GM12878 (cell line): ENCODE measurements around the gene ADORA2B. TPM values are rescaled to one million over a fixed set of nuclear protein-coding genes. Genes with fewer than 3 reads are reported as not detected.

Experiments
- ATAC-seq: fragments of 200-7000 bp; cut with Tn5 transposase; 3 replicates; pipeline ENCODE4 v1.9.1; 2020; ENCODE audit warnings: mild to moderate bottlenecking, moderate library complexity
- BruUV-seq: library from RNA; stranded (reverse); fragments of 400-500 nt; replicated peaks from 2 replicates; lab custom pipeline; 2021; lab: Mats Ljungman, UMichigan
- CTCF ChIA-PET: fragments of 300-600 bp; sonication (Branson Sonifier 250); formaldehyde crosslinking; extraction: SDS; loops from one replicate; lab custom pipeline; 2021; ENCODE audit warnings: inconsistent platforms; lab: Yijun Ruan, JAX
- POLR2A ChIA-PET: fragments of 350-600 bp; formaldehyde crosslinking; extraction: SDS; loops from one replicate; lab custom pipeline; 2021; ENCODE audit warnings: inconsistent platforms; lab: Charles Lee
- RAD21 ChIA-PET: fragments of 300-600 bp; sonication (Branson Sonifier 250); formaldehyde crosslinking; loops from one replicate; lab custom pipeline; 2023; ENCODE audit warnings: antibody characterized with exemption; ENCODE audit not compliant: unreplicated experiment; lab: Charles Lee
- SMC1A ChIA-PET: fragments of 300-600 bp; sonication (Branson Sonifier 250); formaldehyde crosslinking; loops from one replicate; lab custom pipeline; 2023; ENCODE audit not compliant: unreplicated experiment, uncharacterized antibody; lab: Charles Lee
- DNase-seq: peaks from one replicate; pipeline ENCODE4 v3.0.0-alpha.2; 2011; ENCODE audit warnings: low read depth, low spot score
- FAIRE-seq: peaks from 3 replicates; lab custom pipeline; 2011; peaks lifted over from hg19 to GRCh38; lab: Jason Lieb, UNC
- H2AFZ ChIP-seq: 2 replicates; pipeline ENCODE4 v1.6.0; 2011; ENCODE audit warnings: low read depth, low read length, control low read depth; ENCODE audit not compliant: control insufficient read depth
- H3K27ac ChIP-seq: 2 replicates; pipeline ENCODE4 v1.5.1; 2011; ENCODE audit warnings: control low read depth; ENCODE audit not compliant: control insufficient read depth, insufficient read depth
- H3K27me3 ChIP-seq, 2 experiments: replicated peaks in 1 of 2; 2 replicates each; pipeline versions ENCODE4 v1.6.0 to v1.6.1; 2011; ENCODE audit warnings: low read length in 1 of 2; ENCODE audit not compliant: control insufficient read depth in 2 of 2, insufficient read depth in 2 of 2
- H3K36me3 ChIP-seq, 2 experiments: 2 replicates each; pipeline ENCODE4 v1.5.1; 2011; ENCODE audit warnings: low read length in 1 of 2; ENCODE audit not compliant: control insufficient read depth in 2 of 2, insufficient read depth in 2 of 2
- H3K4me1 ChIP-seq: 2 replicates; pipeline ENCODE4 v1.6.1; 2011; ENCODE audit warnings: mild to moderate bottlenecking, low read length, moderate library complexity, mixed read lengths; ENCODE audit not compliant: control insufficient read depth, insufficient read depth
- H3K4me2 ChIP-seq: 2 replicates; pipeline ENCODE4 v1.6.0; 2011; ENCODE audit warnings: control low read depth; ENCODE audit not compliant: control insufficient read depth, insufficient read depth
- H3K4me3 ChIP-seq: fragments of 200-600 bp; sonication (generic); 2 replicates; pipeline ENCODE4 v1.5.1; 2016
- H3K79me2 ChIP-seq: 2 replicates; pipeline ENCODE4 v1.6.0; 2011; ENCODE audit warnings: low read length; ENCODE audit not compliant: control insufficient read depth, insufficient read depth
- H3K9ac ChIP-seq: 2 replicates; pipeline ENCODE4 v1.8.0; 2011; ENCODE audit warnings: low read length, control low read depth, mixed read lengths; ENCODE audit not compliant: control insufficient read depth, insufficient read depth
- H3K9me3 ChIP-seq: replicated peaks from 3 replicates; pipeline ENCODE4 v1.5.1; 2011; ENCODE audit warnings: mild to moderate bottlenecking, low read length; ENCODE audit not compliant: control insufficient read depth, insufficient read depth
- H4K20me1 ChIP-seq: 2 replicates; pipeline ENCODE4 v1.6.0; 2011; ENCODE audit not compliant: control insufficient read depth, insufficient read depth
- ELK1 ChIP-seq: IDR thresholded peaks from 2 replicates; pipeline ENCODE4 v1.6.1; 2012; ENCODE audit warnings: low read depth, low read length, improper control_type of control experiment
- FOS ChIP-seq: IDR thresholded peaks from 3 replicates; pipeline ENCODE4 v1.6.1; 2011; ENCODE audit warnings: borderline replicate concordance; ENCODE audit not compliant: insufficient read length; ENCODE audit errors: extremely low read depth
- FOXK2 ChIP-seq: fragments of 450-650 bp; IDR thresholded peaks from 2 replicates; pipeline ENCODE4 v1.6.1; 2017; ENCODE audit warnings: mild to moderate bottlenecking, moderate library complexity
- HDAC2 ChIP-seq: fragments of 200-600 bp; sonication (generic); IDR thresholded peaks from 2 replicates; pipeline ENCODE4 v1.6.1; 2017
- HDGF ChIP-seq: fragments of 450-650 bp; IDR thresholded peaks from 2 replicates; pipeline ENCODE4 v1.6.1; 2016; ENCODE audit warnings: antibody characterized with exemption
- NR2C1 ChIP-seq: fragments of 450-650 bp; IDR thresholded peaks from 2 replicates; pipeline ENCODE4 v1.6.1; 2017; ENCODE audit warnings: antibody characterized with exemption, mild to moderate bottlenecking, moderate library complexity
- NR2C2 ChIP-seq: IDR thresholded peaks from 2 replicates; pipeline ENCODE4 v1.6.1; 2011; ENCODE audit warnings: borderline replicate concordance, low read depth; ENCODE audit not compliant: control insufficient read depth, insufficient read length
- NRF1 ChIP-seq: conservative IDR thresholded peaks from 2 replicates; pipeline ENCODE4 v1.6.1; 2011; ENCODE audit warnings: mild to moderate bottlenecking, low read depth, low read length, improper control_type of control experiment
- RBBP5 ChIP-seq: fragments of 200-600 bp; sonication (generic); conservative IDR thresholded peaks from 2 replicates; pipeline ENCODE4 v1.6.1; 2016
- SREBF1 ChIP-seq: IDR thresholded peaks from 2 replicates; pipeline ENCODE4 v1.6.1; 2012; ENCODE audit warnings: mild to moderate bottlenecking, low read length
- SUPT20H ChIP-seq: IDR thresholded peaks from 2 replicates; pipeline ENCODE4 v1.6.1; 2011; ENCODE audit warnings: low read depth, mild to moderate bottlenecking, low read length, moderate library complexity, borderline replicate concordance; ENCODE audit not compliant: control insufficient read depth
- TCF3 ChIP-seq: IDR thresholded peaks from 2 replicates; pipeline ENCODE4 v1.6.1; 2012; ENCODE audit warnings: low read depth, mild to moderate bottlenecking, low read length, borderline replicate concordance; ENCODE audit not compliant: insufficient read depth
- USF1 ChIP-seq: IDR thresholded peaks from 2 replicates; pipeline ENCODE4 v1.6.1; 2011; ENCODE audit warnings: borderline replicate concordance, low read depth, mild to moderate bottlenecking, moderate library complexity, mixed read lengths, low read length; ENCODE audit not compliant: insufficient read depth; ENCODE audit errors: extremely low read length
- YY1 ChIP-seq: IDR thresholded peaks from 2 replicates; pipeline ENCODE4 v1.6.1; 2011; ENCODE audit warnings: low read depth, mild to moderate bottlenecking, low read length
- ZBED1 ChIP-seq: IDR thresholded peaks from 2 replicates; pipeline ENCODE4 v1.6.1; 2016; ENCODE audit warnings: borderline replicate concordance
- ZNF217 ChIP-seq: fragments of 450-650 bp; IDR thresholded peaks from 2 replicates; pipeline ENCODE4 v1.6.1; 2017; ENCODE audit warnings: antibody characterized with exemption, mild to moderate bottlenecking
- WGBS: methylation state at CpG from one replicate; pipeline ENCODE4 v1.1.6; 2016; ENCODE audit warnings: low lambda C conversion rate; ENCODE audit not compliant: insufficient replicate concordance, insufficient coverage; ENCODE audit errors: missing lambda C conversion rate; 5-methylcytosine and 5-hydroxymethylcytosine counted together
- in situ Hi-C: fragments of 300-500 bp; cut with MboI; formaldehyde crosslinking; loops from 9 replicates; pipeline ENCODE4 v1.14.3; 2018; ENCODE audit warnings: mixed read lengths
- intact Hi-C: fragments of 100-400 bp; cut with micrococcal nuclease; formaldehyde crosslinking; loops from one replicate; pipeline ENCODE4 v1.14.2; 2022; ENCODE audit not compliant: unreplicated experiment
- polyA plus RNA-seq, 11 experiments: library from polyadenylated mRNA; depleted of rRNA in 4 of 11; unstranded in 6 of 11; stranded (reverse) in 5 of 11; fragments of >200 nt; fragmentation: Nextera tagmentation in 4 of 11; fragmentation: Illumina TruSeq in 1 of 11; extraction: Ambion mirVana in 4 of 11; extraction: Trizol in 1 of 11; gene quantifications; 1 replicate in 1 of 11; 2 replicates in 10 of 11; pipeline versions ENCODE4 v1.2.1 to v1.2.3, GENCODE V29; 2011 to 2016; ENCODE audit warnings: inconsistent platforms in 2 of 11, missing spikeins in 2 of 11, low read depth in 1 of 11
- total RNA-seq, 4 experiments: library from RNA; depleted of rRNA in 3 of 4; stranded (reverse); fragments of >200 nt in 3 of 4; fragmentation: Illumina TruSeq in 1 of 4; extraction: Trizol in 1 of 4; gene quantifications; 2 replicates each; pipeline versions ENCODE4 v1.2.1 to v1.2.3, GENCODE V29; 2013 to 2021
- TF ChIP-seq, protein P1 (sequence below): fragments of 450-650 bp; formaldehyde crosslinking; IDR thresholded peaks from 2 replicates; pipeline ENCODE4 v1.4.0; 2020; ENCODE audit warnings: mild to moderate bottlenecking, moderate library complexity

ADORA2B gene
- total and polyA plus RNA-seq, 10 of the 15 experiments (the other 5 are each of a cell fraction or from before 2014, with no cell fraction given), result 0.05 to 0.42 (median 0.17) TPM

- TF ChIP-seq TCF3 (no peak), SREBF1 (no peak), FOS (no peak), NR2C1 (no peak), SUPT20H (no peak), HDGF (no peak), USF1 (no peak), NRF1 (no peak)
These were observed 15.0 kb upstream of the ADORA2B start (continued) for GRCh38 chr17:15929941-15930340.

- intact Hi-C loops (no loop called here), in situ Hi-C loops (no loop called here)
- WGBS, result 6% methylated on average over 6 of the region's 6 CpGs
- Histone ChIP-seq H2AFZ (no peak overlapping the region), H3K4me1 (no peaks in the 10 kb centered on the region), H3K27ac (no peak overlapping the region), H3K9ac (no peak overlapping the region), H3K27me3 (peaks cover 0 to 3% of the 10 kb centered on the region in 2 experiments; a peak in 1 of 4 replicates), H3K4me3 (no peak overlapping the region), H3K4me2 (no peak overlapping the region), H3K79me2 (no peaks in the 10 kb centered on the region), H4K20me1 (no peaks in the 10 kb centered on the region), H3K36me3 (no peaks in the 10 kb centered on the region), H3K9me3 (no peaks in the 10 kb centered on the region)
- BruUV-seq, result no TSS peak
- DNase-seq (no peak), ATAC-seq (no peak), FAIRE-seq (no peak)
- SMC1A ChIA-PET, result no interaction called here
- RAD21 ChIA-PET, result interaction anchor here (0.6 kb wide), 1 partner anchor 117 kb away, joined by 3 read pairs; no protein-coding TSS in a partner anchor
- POLR2A ChIA-PET, result no interaction called here
- CTCF ChIA-PET, result no interaction called here
- TF ChIP-seq NR2C2 (no peak), ZBED1 (no peak), RBBP5 (no peak), HDAC2 (no peak), USF1 (no peak), ZNF217 (no peak), ELK1 (no peak), FOXK2 (no peak), YY1 (no peak)
- TF ChIP-seq, protein P1, sequence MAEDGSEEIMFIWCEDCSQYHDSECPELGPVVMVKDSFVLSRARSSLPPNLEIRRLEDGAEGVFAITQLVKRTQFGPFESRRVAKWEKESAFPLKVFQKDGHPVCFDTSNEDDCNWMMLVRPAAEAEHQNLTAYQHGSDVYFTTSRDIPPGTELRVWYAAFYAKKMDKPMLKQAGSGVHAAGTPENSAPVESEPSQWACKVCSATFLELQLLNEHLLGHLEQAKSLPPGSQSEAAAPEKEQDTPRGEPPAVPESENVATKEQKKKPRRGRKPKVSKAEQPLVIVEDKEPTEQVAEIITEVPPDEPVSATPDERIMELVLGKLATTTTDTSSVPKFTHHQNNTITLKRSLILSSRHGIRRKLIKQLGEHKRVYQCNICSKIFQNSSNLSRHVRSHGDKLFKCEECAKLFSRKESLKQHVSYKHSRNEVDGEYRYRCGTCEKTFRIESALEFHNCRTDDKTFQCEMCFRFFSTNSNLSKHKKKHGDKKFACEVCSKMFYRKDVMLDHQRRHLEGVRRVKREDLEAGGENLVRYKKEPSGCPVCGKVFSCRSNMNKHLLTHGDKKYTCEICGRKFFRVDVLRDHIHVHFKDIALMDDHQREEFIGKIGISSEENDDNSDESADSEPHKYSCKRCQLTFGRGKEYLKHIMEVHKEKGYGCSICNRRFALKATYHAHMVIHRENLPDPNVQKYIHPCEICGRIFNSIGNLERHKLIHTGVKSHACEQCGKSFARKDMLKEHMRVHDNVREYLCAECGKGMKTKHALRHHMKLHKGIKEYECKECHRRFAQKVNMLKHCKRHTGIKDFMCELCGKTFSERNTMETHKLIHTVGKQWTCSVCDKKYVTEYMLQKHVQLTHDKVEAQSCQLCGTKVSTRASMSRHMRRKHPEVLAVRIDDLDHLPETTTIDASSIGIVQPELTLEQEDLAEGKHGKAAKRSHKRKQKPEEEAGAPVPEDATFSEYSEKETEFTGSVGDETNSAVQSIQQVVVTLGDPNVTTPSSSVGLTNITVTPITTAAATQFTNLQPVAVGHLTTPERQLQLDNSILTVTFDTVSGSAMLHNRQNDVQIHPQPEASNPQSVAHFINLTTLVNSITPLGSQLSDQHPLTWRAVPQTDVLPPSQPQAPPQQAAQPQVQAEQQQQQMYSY, result no peak
These were observed 14.5 kb upstream of the ADORA2B start for GRCh38 chr17:15930426-15930825.
